Bronchial epithelial cell (primary cell): ENCODE measurements around the gene RND3. TPM values are rescaled to one million over a fixed set of nuclear protein-coding genes. Genes with fewer than 3 reads are reported as not detected.

Experiments used
- DNase-seq: peaks from one replicate; pipeline ENCODE4 v3.0.0-alpha.2; 2010; ENCODE audit warnings: low read depth
- FAIRE-seq: peaks from 2 replicates; lab custom pipeline; 2011; peaks lifted over from hg19 to GRCh38; lab: Jason Lieb, UNC
- H3K27me3 ChIP-seq: 2 replicates; pipeline ENCODE4 v1.5.1; 2011; ENCODE audit warnings: low read length; ENCODE audit not compliant: control insufficient read depth, insufficient read depth
- H3K36me3 ChIP-seq: 2 replicates; pipeline ENCODE4 v1.5.1; 2011; ENCODE audit warnings: low read length; ENCODE audit not compliant: control insufficient read depth, insufficient read depth
- H3K4me3 ChIP-seq: 2 replicates; pipeline ENCODE4 v1.5.1; 2011; ENCODE audit warnings: mild to moderate bottlenecking, low read depth, low read length, control low read depth
- total RNA-seq: library from RNA; depleted of rRNA; stranded (reverse); fragments of >200 nt; gene quantifications from 2 replicates; pipeline ENCODE4 v1.2.1, GENCODE V29; 2014
- TF ChIP-seq, protein P1 (sequence below): IDR thresholded peaks from 2 replicates; pipeline ENCODE4 v1.5.1; 2011; ENCODE audit warnings: mild to moderate bottlenecking, moderate library complexity, low read length, control low read depth, inconsistent platforms; ENCODE audit not compliant: insufficient read depth, severe bottlenecking

RND3 gene
- total RNA-seq, 1 donor from 2014 or later, result 260 TPM

DNA sequence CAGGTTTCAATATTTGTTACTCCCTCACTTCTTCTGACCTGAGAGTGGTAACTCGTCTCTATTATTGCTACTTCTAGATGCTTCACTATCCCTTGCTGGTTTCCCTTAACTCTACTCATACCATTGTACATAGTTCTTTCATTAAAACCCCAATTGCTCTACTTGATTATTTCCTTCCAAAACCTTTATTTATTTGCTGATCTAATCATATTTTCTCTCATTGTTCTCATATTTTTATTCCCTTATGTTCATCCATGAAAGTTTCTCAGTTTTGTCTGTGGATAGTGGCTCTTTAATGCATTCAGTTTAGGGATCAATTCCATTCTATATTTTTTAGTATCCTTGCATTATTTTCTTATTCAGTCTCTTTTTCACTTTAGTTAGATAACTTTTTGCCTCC lies 42.1 kb downstream of the RND3 start:
- Histone ChIP-seq H3K27me3 (no peaks in the 10 kb centered on the region), H3K36me3 (no peaks in the 10 kb centered on the region), H3K4me3 (no peak overlapping the region)
- DNase-seq, result no peak
- TF ChIP-seq, protein P1, sequence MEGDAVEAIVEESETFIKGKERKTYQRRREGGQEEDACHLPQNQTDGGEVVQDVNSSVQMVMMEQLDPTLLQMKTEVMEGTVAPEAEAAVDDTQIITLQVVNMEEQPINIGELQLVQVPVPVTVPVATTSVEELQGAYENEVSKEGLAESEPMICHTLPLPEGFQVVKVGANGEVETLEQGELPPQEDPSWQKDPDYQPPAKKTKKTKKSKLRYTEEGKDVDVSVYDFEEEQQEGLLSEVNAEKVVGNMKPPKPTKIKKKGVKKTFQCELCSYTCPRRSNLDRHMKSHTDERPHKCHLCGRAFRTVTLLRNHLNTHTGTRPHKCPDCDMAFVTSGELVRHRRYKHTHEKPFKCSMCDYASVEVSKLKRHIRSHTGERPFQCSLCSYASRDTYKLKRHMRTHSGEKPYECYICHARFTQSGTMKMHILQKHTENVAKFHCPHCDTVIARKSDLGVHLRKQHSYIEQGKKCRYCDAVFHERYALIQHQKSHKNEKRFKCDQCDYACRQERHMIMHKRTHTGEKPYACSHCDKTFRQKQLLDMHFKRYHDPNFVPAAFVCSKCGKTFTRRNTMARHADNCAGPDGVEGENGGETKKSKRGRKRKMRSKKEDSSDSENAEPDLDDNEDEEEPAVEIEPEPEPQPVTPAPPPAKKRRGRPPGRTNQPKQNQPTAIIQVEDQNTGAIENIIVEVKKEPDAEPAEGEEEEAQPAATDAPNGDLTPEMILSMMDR, result no peak
- FAIRE-seq, result no peak

DNA sequence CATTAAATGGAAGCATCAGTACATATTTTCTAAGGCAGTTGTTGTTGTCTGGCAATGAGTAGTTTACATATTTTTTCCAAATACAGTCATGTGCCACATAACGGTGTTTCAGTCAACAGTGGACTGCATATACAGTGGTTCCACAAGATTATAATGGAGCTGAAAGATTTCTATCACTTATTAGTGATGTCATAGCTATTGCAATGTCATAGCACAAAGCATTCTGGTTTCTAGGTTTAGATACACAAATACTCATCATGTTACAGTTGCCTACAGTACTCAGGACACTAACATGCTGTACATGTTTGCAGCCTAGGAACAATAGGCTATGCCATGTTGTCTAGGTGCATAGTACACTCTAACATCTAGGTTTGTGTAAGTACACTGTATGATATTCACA lies 45.0 kb downstream of the RND3 start:
- FAIRE-seq, result no peak
- no peak for DNase-seq
- Histone ChIP-seq H3K27me3 (no peaks in the 10 kb centered on the region), H3K4me3 (no peak overlapping the region), H3K36me3 (no peaks in the 10 kb centered on the region)
- TF ChIP-seq, protein P1, result no peak

DNA sequence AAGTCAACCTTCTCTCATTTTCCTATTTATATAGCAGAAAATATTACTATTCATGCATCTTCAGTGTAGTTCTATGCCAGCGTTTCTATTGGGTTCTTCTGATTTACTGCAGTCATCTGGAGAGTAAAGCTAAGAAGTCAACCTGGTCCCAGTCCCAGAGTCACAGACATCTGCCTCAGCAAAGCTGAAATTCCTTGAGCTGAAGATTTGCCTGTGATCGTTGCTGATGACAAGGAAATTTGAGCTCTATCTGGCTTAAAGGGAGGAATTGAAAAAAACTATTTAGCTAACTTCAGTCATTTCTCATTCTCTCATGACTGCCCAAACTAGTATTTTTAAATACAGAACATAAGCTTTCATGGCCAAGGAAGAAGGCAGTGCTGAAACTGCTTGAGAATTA lies 45.7 kb downstream of the RND3 start:
- TF ChIP-seq, protein P1, result no peak
- FAIRE-seq, result no peak

DNA sequence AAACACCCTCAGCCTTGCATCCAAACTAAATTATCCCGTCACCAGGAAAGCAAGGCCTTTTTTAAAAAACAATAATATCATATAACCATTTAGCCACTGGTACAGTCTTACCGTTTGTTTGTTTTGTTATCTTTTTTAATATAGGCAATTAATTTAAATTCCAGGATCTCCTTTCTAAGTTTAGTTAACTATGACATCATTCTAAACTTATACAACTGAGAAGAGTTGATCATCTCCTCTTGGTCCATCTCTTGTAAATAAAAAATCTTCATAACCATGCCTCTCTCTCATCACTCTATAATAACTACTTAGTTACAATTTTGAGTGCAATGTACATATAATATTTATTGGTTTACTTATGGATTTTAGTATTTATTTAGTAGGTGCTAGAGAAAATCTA lies 46.2 kb downstream of the RND3 start:
- FAIRE-seq (no peak), DNase-seq (no peak)
- TF ChIP-seq, protein P1, result no peak
- Histone ChIP-seq H3K4me3 (no peak overlapping the region), H3K27me3 (no peaks in the 10 kb centered on the region), H3K36me3 (no peaks in the 10 kb centered on the region)

More for the DNA sequence above, 45.7 kb downstream of the RND3 start:
- Histone ChIP-seq H3K4me3 (no peak overlapping the region), H3K27me3 (no peaks in the 10 kb centered on the region), H3K36me3 (no peaks in the 10 kb centered on the region)
- DNase-seq, result no peak

DNA sequence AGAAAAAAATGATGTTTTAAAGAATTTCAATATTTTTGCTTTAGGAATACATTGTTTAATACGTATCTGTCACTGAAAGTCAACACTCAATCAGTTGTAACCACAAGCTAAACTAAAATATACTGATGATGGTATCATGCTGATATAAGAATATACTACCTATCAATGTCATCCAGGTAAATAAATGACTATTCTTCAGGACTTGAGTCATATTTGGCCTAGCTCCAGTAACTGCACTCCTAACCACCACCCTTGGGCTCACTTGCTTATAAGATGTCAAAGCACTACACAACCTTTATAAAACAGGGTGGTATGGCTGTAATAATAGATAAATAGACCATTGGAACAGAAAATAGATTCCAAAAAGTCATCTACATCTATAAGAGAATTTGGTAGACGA lies 48.8 kb downstream of the RND3 start:
- FAIRE-seq (no peak), DNase-seq (peak; percentile 89)
- TF ChIP-seq, protein P1, result no peak
- H3K27me3 ChIP-seq, result no peaks in the 10 kb centered on the region
- no peaks in the 10 kb centered on the region for H3K36me3 ChIP-seq
- no peak overlapping the region for H3K4me3 ChIP-seq

DNA sequence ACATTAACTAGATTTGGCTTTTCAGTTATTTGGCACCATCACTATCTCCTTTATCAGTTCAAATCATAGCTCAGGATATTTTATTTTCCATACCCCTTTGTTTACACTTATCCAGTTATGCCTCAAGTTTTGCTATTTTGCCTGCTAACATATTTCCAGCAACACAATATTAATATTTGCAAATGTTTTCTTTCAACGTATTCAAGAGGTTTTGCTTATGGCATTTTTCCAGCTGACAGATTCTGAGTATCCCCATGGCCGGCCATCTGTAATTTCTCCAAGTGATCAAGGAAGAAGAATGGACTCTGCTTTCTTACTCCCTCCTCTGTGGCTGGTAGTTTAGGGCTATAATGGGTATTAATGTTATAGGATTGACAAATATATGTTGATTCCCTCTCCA lies 49.4 kb downstream of the RND3 start:
- FAIRE-seq, result no peak

More for the DNA sequence above, 49.4 kb downstream of the RND3 start:
- Histone ChIP-seq H3K4me3 (no peak overlapping the region), H3K36me3 (no peaks in the 10 kb centered on the region), H3K27me3 (no peaks in the 10 kb centered on the region)
- DNase-seq, result no peak
- TF ChIP-seq, protein P1, result no peak
